Stimulated activated naive B cell treated with anti-CD40 and anti-IgM and Interleukin-4, amounts not matched to agents 10 μg/mL and 1 μg/mL and 100 μg/mL, for 72 hours (primary cell): ENCODE measurements around the gene KCNK3.

ENCODE experiments used
- ATAC-seq, 2 donors: fragments of 150-1000 bp; cut with Tn5 transposase; replicated peaks; 2 replicates each; pipeline ENCODE4 v1.10.0; 2021; ENCODE audit warnings: moderate library complexity in 1 of 2
- DNase-seq: peaks from one replicate; pipeline ENCODE4 v3.0.0; 2021
- H3K27ac Mint-ChIP-seq: one replicate; pipeline ENCODE4 v1.8.0; 2022; ENCODE audit warnings: mild to moderate bottlenecking, mixed read lengths
- H3K27me3 Mint-ChIP-seq, 2 donors: one replicate each; pipeline ENCODE4 v1.8.0; 2022; ENCODE audit warnings: mixed read lengths in 2 of 2
- H3K36me3 Mint-ChIP-seq, 2 donors: one replicate each; pipeline ENCODE4 v1.8.0; 2022; ENCODE audit warnings: mixed read lengths in 2 of 2, mild to moderate bottlenecking in 1 of 2
- H3K4me1 Mint-ChIP-seq, 2 donors: one replicate each; pipeline ENCODE4 v1.8.0; 2022; ENCODE audit warnings: mixed read lengths in 2 of 2, mild to moderate bottlenecking in 1 of 2
- H3K4me3 Mint-ChIP-seq, 2 donors: one replicate each; pipeline ENCODE4 v1.8.0; 2022; ENCODE audit warnings: mild to moderate bottlenecking in 2 of 2, mixed read lengths in 2 of 2, moderate library complexity in 1 of 2
- H3K9me3 Mint-ChIP-seq, 2 donors: one replicate each; pipeline ENCODE4 v1.8.0; 2022; ENCODE audit warnings: mixed read lengths in 2 of 2, mild to moderate bottlenecking in 1 of 2

The KCNK3 gene

DNA sequence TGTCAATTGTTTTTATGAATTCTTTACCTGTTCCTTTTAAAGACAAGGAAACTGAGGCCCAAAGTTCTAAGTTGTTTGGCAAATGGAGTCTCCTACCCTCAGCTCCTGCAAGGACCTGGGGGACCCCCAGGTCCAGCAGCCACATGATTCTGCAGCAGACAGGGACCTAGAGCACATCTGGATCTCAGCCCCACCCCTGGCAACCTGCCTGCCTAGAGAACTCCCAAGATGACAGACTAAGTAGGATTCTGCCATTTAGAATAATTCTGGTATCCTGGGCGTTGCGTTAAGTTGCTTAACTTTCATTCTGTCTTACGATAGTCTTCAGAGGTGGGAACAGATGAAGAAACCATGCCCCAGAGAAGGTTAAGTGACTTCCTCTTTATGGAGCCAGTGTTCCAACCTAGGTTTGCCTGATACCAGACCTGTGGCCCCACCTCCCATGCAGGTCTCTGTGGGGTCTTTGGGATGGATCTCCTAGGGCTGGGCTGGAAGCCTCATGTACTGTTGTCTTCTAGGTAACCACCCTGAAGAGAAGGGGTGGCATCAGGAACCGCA, 87.8 kb downstream of the KCNK3 start:
- Mint-ChIP-seq H3K36me3 (peaks cover 26 to 54% of the 10 kb centered on the region in 2 donors), H3K9me3 (no peaks in the 10 kb centered on the region), H3K27me3 (no peaks in the 10 kb centered on the region), H3K27ac (no peak overlapping the region), H3K4me3 (no peak overlapping the region), H3K4me1 (peaks cover under 1 to 4% of the 10 kb centered on the region in 2 donors)
- ATAC-seq (no peak), DNase-seq (no peak)
